ENCODE data around the gene LPGAT1. TPM values are rescaled to one million over a fixed set of nuclear protein-coding genes. Genes with fewer than 3 reads are reported as not detected.
A peak's percentile ranks its signal among the peaks of the same experiment; 100 is the strongest.

Gene LPGAT1
- total RNA-seq, 2 donors from 2014 or later, result 24.4 to 50.1 TPM

DNA sequence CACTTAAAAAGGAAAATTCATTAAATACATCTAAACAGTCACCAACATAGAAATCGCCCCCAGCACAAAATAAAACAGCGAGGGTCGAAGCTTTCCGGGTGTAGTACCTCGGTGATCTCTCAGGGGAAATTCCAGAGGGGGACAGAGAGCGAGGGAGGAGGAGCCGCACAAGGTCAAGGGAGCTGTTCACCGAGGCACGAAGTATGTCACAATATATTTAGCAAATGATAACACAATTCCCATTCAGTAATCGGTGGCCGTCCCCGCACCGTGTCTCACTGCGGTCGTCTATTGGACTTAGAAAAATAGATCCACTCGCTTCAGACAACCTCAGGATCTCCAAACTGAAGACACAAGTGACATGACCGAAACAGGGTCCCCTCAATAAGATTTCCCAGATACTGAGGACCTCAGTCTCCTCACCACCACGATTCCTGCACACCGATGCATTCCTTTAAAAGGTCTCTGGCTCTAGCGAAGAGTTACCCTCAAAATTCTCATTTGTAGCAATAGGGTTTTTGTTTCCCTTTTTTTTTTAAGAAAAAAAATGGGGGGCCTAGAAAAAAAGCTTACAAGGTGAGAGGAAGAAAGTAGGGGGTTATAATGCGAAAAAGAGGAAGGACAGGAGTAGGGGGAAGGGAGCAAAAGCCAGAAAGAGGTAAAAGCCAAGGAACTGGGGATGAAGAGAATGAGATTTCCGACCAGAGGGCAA is 1.1 kb downstream of the LPGAT1 start:
- no peak for ATAC-seq
- peak in 2 of 3 donors; percentile 39 to 57 for TF ChIP-seq POLR2A (IDR thresholded peaks at IDR 0.05)
- TF ChIP-seq, protein P1, sequence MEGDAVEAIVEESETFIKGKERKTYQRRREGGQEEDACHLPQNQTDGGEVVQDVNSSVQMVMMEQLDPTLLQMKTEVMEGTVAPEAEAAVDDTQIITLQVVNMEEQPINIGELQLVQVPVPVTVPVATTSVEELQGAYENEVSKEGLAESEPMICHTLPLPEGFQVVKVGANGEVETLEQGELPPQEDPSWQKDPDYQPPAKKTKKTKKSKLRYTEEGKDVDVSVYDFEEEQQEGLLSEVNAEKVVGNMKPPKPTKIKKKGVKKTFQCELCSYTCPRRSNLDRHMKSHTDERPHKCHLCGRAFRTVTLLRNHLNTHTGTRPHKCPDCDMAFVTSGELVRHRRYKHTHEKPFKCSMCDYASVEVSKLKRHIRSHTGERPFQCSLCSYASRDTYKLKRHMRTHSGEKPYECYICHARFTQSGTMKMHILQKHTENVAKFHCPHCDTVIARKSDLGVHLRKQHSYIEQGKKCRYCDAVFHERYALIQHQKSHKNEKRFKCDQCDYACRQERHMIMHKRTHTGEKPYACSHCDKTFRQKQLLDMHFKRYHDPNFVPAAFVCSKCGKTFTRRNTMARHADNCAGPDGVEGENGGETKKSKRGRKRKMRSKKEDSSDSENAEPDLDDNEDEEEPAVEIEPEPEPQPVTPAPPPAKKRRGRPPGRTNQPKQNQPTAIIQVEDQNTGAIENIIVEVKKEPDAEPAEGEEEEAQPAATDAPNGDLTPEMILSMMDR (IDR thresholded peaks at IDR 0.05), result peak in 2 of 7 experiments; percentile 8 to 15
- H3K36me3 ChIP-seq (replicated peaks in 1 of 2; ENCODE audit: insufficient read depth in 1 of 2, low read depth in 2 of 2), result no peaks in the 10 kb centered on the region
- WGBS, 2 donors, result 11 to 13% methylated on average over 22 of the region's 22 CpGs
- peaks cover 18% of the 10 kb centered on the region for H3K4me1 ChIP-seq
- H3K27me3 ChIP-seq, result no peaks in the 10 kb centered on the region
- intact Hi-C loops (cut with DNase I), result no loop called here
- H3K27ac ChIP-seq, result peak overlapping the region in 3 of 4 donors; percentile 91 to 96 (median 96)
- DNase-seq, result peak; percentile 28 to 42 (median 36)
- H3K4me3 ChIP-seq, result peak overlapping the region in 1 of 2 donors; percentile 58
- H3K9me3 ChIP-seq, result no peaks in the 10 kb centered on the region

DNA sequence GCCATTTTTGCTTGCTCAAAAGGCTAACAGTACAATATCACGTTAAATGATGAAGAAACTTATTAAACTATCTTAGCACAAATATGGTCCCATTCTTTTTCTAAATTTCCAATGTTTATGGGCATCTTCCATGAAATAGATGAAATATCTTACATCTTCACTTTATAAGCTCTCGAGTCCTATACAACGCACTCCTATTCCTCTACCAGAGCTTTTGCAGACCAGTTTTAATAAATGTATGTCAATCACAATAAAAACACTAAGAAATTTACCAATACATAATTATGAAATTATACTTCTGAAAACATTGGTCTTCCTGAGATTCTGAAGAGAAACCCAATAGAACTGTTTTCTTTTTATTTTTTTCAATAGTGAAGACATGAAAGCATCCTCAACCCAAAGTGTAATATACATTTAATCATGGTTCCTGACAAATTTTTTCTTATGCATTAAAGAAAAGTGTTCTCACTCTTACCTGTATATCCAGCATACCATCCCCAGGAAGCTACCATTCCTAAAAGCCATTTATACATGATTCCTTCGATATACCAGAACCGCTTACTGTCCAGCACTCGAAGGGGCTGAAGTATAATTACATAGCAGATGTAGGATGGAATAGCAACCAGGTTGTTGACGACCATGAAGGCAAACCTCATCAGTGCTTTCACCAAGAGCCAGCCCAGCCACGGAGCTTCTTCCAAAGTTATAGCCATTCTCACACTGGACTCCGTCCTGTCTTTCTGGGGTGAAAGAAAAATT is 1.8 kb downstream of the LPGAT1 start:
- Histone ChIP-seq H3K4me1 (peaks cover 18% of the 10 kb centered on the region), H3K27me3 (no peaks in the 10 kb centered on the region), H3K27ac (peak overlapping the region in 3 of 4 donors; percentile 91 to 96 (median 96)), H3K36me3 (replicated peaks in 1 of 2; ENCODE audit: insufficient read depth in 1 of 2, low read depth in 2 of 2) (no peaks in the 10 kb centered on the region), H3K9me3 (no peaks in the 10 kb centered on the region), H3K4me3 (no peak overlapping the region)
- intact Hi-C loops (cut with DNase I), result no loop called here
- DNase-seq (no peak), ATAC-seq (no peak)
- WGBS, 2 donors, result 69 to 72% methylated on average over 9 of the region's 9 CpGs
- TF ChIP-seq POLR2A (IDR thresholded peaks at IDR 0.05), result no peak
- TF ChIP-seq, protein P1 (IDR thresholded peaks at IDR 0.05), result no peak

DNA sequence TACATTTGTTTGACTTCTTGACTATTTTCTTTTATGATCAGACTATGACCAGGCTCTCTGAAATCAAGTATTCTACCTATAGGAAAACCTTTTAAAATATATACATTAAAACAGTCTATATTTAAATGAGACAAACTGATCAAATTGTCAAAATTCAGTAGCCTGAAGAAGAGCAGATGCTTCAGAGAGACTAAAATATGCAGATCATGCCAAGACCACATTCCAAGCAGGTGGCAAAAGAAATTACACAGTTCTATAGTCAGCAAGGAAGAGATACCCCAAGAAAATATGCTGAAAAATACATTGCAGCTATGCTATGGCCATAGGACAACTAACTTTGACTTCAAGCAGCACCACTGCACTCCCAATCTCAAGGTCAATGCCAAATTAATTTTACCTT is 3.5 kb downstream of the LPGAT1 start:
- Histone ChIP-seq H3K9me3 (no peaks in the 10 kb centered on the region), H3K36me3 (replicated peaks in 1 of 2; ENCODE audit: insufficient read depth in 1 of 2, low read depth in 2 of 2) (no peaks in the 10 kb centered on the region), H3K27me3 (no peaks in the 10 kb centered on the region), H3K4me3 (no peak overlapping the region), H3K27ac (no peak overlapping the region), H3K4me1 (peaks cover 18% of the 10 kb centered on the region)
- DNase-seq (no peak), ATAC-seq (no peak)
- intact Hi-C loops (cut with DNase I), result no loop called here
- TF ChIP-seq POLR2A (IDR thresholded peaks at IDR 0.05), result no peak
- TF ChIP-seq, protein P1 (IDR thresholded peaks at IDR 0.05), result no peak

DNA sequence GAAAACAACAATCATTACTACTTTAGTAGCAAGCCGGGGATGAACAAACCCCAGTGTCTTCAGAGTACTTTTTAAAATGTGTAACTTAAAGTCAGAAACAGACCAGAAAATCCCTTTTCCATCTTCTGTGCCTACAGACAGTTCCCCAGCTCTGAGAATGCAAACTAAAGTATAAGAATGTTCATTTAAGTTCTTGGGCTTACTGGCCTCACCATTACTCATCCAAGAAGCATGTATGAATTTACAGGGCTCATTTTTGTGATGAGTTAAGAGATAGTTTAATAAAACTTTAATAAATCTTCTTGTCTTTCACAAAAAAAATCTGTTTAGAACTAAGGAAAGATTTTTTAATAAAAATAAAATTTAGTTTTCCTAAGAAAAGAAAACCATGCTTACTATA is 4.6 kb downstream of the LPGAT1 start:
- no peaks in the 10 kb centered on the region for H3K27me3 ChIP-seq
- intact Hi-C loops (cut with DNase I), result no loop called here
- no peak overlapping the region for H3K27ac ChIP-seq
- DNase-seq, result no peak
- no peak overlapping the region for H3K4me3 ChIP-seq
- 95 to 100% methylated on average over 1 of the region's 1 CpG for WGBS, 2 donors
- H3K9me3 ChIP-seq, result no peaks in the 10 kb centered on the region
- peaks cover 0 to 2% of the 10 kb centered on the region in 2 donors for H3K36me3 ChIP-seq (replicated peaks in 1 of 2; ENCODE audit: insufficient read depth in 1 of 2, low read depth in 2 of 2)
- ATAC-seq, result no peak
- peaks cover 18% of the 10 kb centered on the region for H3K4me1 ChIP-seq
- no peak for TF ChIP-seq POLR2A (IDR thresholded peaks at IDR 0.05)
- TF ChIP-seq, protein P1 (IDR thresholded peaks at IDR 0.05), result no peak

Data from body of pancreas (tissue), 4 donors.